WTC11 (cell line): ENCODE data around the gene CCDC93. TPM values are rescaled to one million over a fixed set of nuclear protein-coding genes. Genes with fewer than 3 reads are reported as not detected.

Experiments used
- ATAC-seq: fragments of 200-7000 bp; cut with Tn5 transposase; 2 replicates; pipeline ENCODE4 v1.10.0; 2021; ENCODE audit warnings: mild to moderate bottlenecking, moderate library complexity
- CTCF ChIA-PET: fragments of 300-600 bp; sonication (Branson Sonifier 250); formaldehyde crosslinking; loops from one replicate; lab custom pipeline; 2021; ENCODE audit warnings: antibody characterized with exemption; lab: Charles Lee
- POLR2A ChIA-PET: fragments of 350-600 bp; sonication (Branson Sonifier 250); formaldehyde crosslinking; loops from one replicate; lab custom pipeline; 2021; ENCODE audit warnings: antibody characterized with exemption; lab: Charles Lee
- DNase-seq: peaks from one replicate; pipeline ENCODE4 v3.0.0; 2021; ENCODE audit warnings: low spot score
- H3K27ac Mint-ChIP-seq: 2 replicates; pipeline ENCODE4 v1.8.0; 2021; ENCODE audit warnings: mixed read lengths
- H3K27me3 Mint-ChIP-seq: 2 replicates; pipeline ENCODE4 v1.8.0; 2021; ENCODE audit warnings: low read depth, mild to moderate bottlenecking, moderate library complexity, mixed read lengths
- H3K36me3 Mint-ChIP-seq: 2 replicates; pipeline ENCODE4 v1.8.0; 2021; ENCODE audit warnings: mixed read lengths
- H3K4me1 Mint-ChIP-seq: 2 replicates; pipeline ENCODE4 v1.8.0; 2022; ENCODE audit warnings: mixed read lengths
- H3K4me3 Mint-ChIP-seq: 2 replicates; pipeline ENCODE4 v1.8.0; 2021; ENCODE audit warnings: mild to moderate bottlenecking, moderate library complexity, mixed read lengths
- H3K9me3 Mint-ChIP-seq: 2 replicates; pipeline ENCODE4 v1.8.0; 2021; ENCODE audit warnings: mixed read lengths
- AFF4 ChIP-seq: sonication (generic); formaldehyde crosslinking; IDR thresholded peaks from 2 replicates; pipeline ENCODE4 v1.8.1; 2023; ENCODE audit warnings: mild to moderate bottlenecking, missing genetic modification reagents, borderline replicate concordance
- ATF1 ChIP-seq: sonication (generic); formaldehyde crosslinking; IDR thresholded peaks from 2 replicates; pipeline ENCODE4 v1.8.1; 2023; ENCODE audit warnings: mild to moderate bottlenecking, moderate library complexity, missing genetic modification reagents
- CREB1 ChIP-seq: sonication (generic); formaldehyde crosslinking; IDR thresholded peaks from 2 replicates; pipeline ENCODE4 v1.8.0; 2023; ENCODE audit warnings: mild to moderate bottlenecking, missing genetic modification reagents
- E2F5 ChIP-seq: sonication (generic); formaldehyde crosslinking; IDR thresholded peaks from 2 replicates; pipeline ENCODE4 v1.8.1; 2022; ENCODE audit warnings: mild to moderate bottlenecking, moderate library complexity, missing genetic modification reagents
- ELF4 ChIP-seq: sonication (generic); formaldehyde crosslinking; IDR thresholded peaks from 2 replicates; pipeline ENCODE4 v1.8.1; 2022; ENCODE audit warnings: low read depth, mild to moderate bottlenecking, moderate library complexity, missing genetic modification reagents
- ESRRA ChIP-seq: sonication (generic); formaldehyde crosslinking; IDR thresholded peaks from 2 replicates; pipeline ENCODE4 v1.8.1; 2022; ENCODE audit warnings: mild to moderate bottlenecking, missing genetic modification reagents, borderline replicate concordance
- FOXJ3 ChIP-seq: sonication (generic); formaldehyde crosslinking; IDR thresholded peaks from 2 replicates; pipeline ENCODE4 v1.9.0; 2021; ENCODE audit warnings: missing genetic modification reagents, mild to moderate bottlenecking, borderline replicate concordance
- FOXK1 ChIP-seq: sonication (generic); formaldehyde crosslinking; IDR thresholded peaks from 2 replicates; pipeline ENCODE4 v1.8.0; 2022; ENCODE audit warnings: mild to moderate bottlenecking, moderate library complexity, missing genetic modification reagents
- FOXP1 ChIP-seq: sonication (generic); formaldehyde crosslinking; IDR thresholded peaks from 2 replicates; pipeline ENCODE4 v1.8.0; 2022; ENCODE audit warnings: missing genetic modification reagents, mild to moderate bottlenecking, moderate library complexity, borderline replicate concordance
- MLX ChIP-seq: sonication (generic); formaldehyde crosslinking; IDR thresholded peaks from 2 replicates; pipeline ENCODE4 v1.8.1; 2023; ENCODE audit warnings: mild to moderate bottlenecking, missing genetic modification reagents, moderate library complexity
- MXD4 ChIP-seq: fragments of 250-450 bp; sonication (Bioruptor Pico); IDR thresholded peaks from 2 replicates; pipeline ENCODE4 v1.8.0; 2021; ENCODE audit warnings: mild to moderate bottlenecking, moderate library complexity, borderline replicate concordance
- NFATC4 ChIP-seq: fragments of 250-450 bp; sonication (Bioruptor Pico); IDR thresholded peaks from 2 replicates; pipeline ENCODE4 v1.9.0; 2021; ENCODE audit warnings: mild to moderate bottlenecking
- PREB ChIP-seq: sonication (generic); formaldehyde crosslinking; IDR thresholded peaks from 2 replicates; pipeline ENCODE4 v1.8.1; 2022; ENCODE audit warnings: mild to moderate bottlenecking, missing genetic modification reagents, moderate library complexity, borderline replicate concordance
- SP1 ChIP-seq: sonication (generic); formaldehyde crosslinking; conservative IDR thresholded peaks from 2 replicates; pipeline ENCODE4 v1.8.1; 2022; ENCODE audit warnings: missing genetic modification reagents
- TEAD1 ChIP-seq: sonication (generic); formaldehyde crosslinking; IDR thresholded peaks from 2 replicates; pipeline ENCODE4 v1.8.0; 2022; ENCODE audit warnings: mild to moderate bottlenecking, missing genetic modification reagents
- ZNF219 ChIP-seq: sonication (generic); formaldehyde crosslinking; IDR thresholded peaks from 2 replicates; pipeline ENCODE4 v1.8.0; 2023; ENCODE audit warnings: missing genetic modification reagents, mild to moderate bottlenecking, borderline replicate concordance
- ZNF423 ChIP-seq: fragments of 250-450 bp; sonication (Bioruptor Pico); IDR thresholded peaks from 2 replicates; pipeline ENCODE4 v2.1.2; 2022; ENCODE audit warnings: mild to moderate bottlenecking, moderate library complexity
- ZNF425 ChIP-seq: fragments of 250-450 bp; sonication (Bioruptor Pico); conservative IDR thresholded peaks from 2 replicates; pipeline ENCODE4 v1.9.0; 2021; ENCODE audit warnings: mild to moderate bottlenecking
- total RNA-seq: library from RNA; stranded (reverse); gene quantifications from 3 replicates; pipeline ENCODE4 v1.2.3, GENCODE V29; 2021

The CCDC93 gene
- total RNA-seq, 1 experiment from 2014 or later, result 16.9 TPM

GRCh38 chr2:117888897-117889296 is 125.0 kb downstream of the CCDC93 start:
- no peak overlapping the region for H3K4me3 Mint-ChIP-seq
- peaks cover 10% of the 10 kb centered on the region for H3K9me3 Mint-ChIP-seq
- H3K27me3 Mint-ChIP-seq, result peaks cover 19% of the 10 kb centered on the region
- no peak for DNase-seq
- ATAC-seq, result no peak
- POLR2A ChIA-PET, result no interaction called here
- H3K4me1 Mint-ChIP-seq, result no peaks in the 10 kb centered on the region
- peaks cover 2% of the 10 kb centered on the region; the same call in 1 of the 2 replicates for H3K36me3 Mint-ChIP-seq
- TF ChIP-seq FOXK1 (CRISPR knock-in tag) (no peak), NFATC4 (no peak), ZNF423 (no peak), ELF4 (CRISPR knock-in tag) (no peak), ZNF425 (no peak), AFF4 (CRISPR knock-in tag) (no peak), MLX (CRISPR knock-in tag) (no peak), ESRRA (CRISPR knock-in tag) (no peak), TEAD1 (CRISPR knock-in tag) (no peak), ATF1 (CRISPR knock-in tag) (no peak), MXD4 (CRISPR knock-in tag) (no peak), ZNF219 (no peak), FOXJ3 (CRISPR knock-in tag) (no peak), E2F5 (CRISPR knock-in tag) (no peak)
- TF ChIP-seq, all 79 proteins: peak for 0
- CTCF ChIA-PET, result interaction anchor here (0.7 to 1.7 kb wide), 2 partner anchors 30 to 144 kb away, joined by 3 to 4 read pairs; no protein-coding TSS in a partner anchor
- no peak overlapping the region for H3K27ac Mint-ChIP-seq

GRCh38 chr2:117885308-117885707 is 128.6 kb downstream of the CCDC93 start:
- no peak for ATAC-seq
- no peak for DNase-seq
- H3K4me3 Mint-ChIP-seq, result no peak overlapping the region
- no peak for TF ChIP-seq CREB1 (CRISPR knock-in tag)
- no peak for TF ChIP-seq PREB (CRISPR knock-in tag)
- no peak for TF ChIP-seq SP1 (CRISPR knock-in tag)
- TF ChIP-seq FOXP1 (CRISPR knock-in tag), result no peak
- H3K27me3 Mint-ChIP-seq, result peaks cover 16% of the 10 kb centered on the region
- POLR2A ChIA-PET, result no interaction called here
- H3K36me3 Mint-ChIP-seq, result peaks cover 11% of the 10 kb centered on the region
- H3K27ac Mint-ChIP-seq, result no peak overlapping the region
- H3K4me1 Mint-ChIP-seq, result no peaks in the 10 kb centered on the region
- peaks cover 32% of the 10 kb centered on the region for H3K9me3 Mint-ChIP-seq
- CTCF ChIA-PET, result interaction anchor here (1.1 kb wide), 1 partner anchor 118 kb away, joined by 4 read pairs; no protein-coding TSS in a partner anchor
